Ecto neural progenitor cell (in vitro differentiated cells): ENCODE data around the gene TSPO.

Experiments used
- DNase-seq: peaks from one replicate; pipeline ENCODE4 v3.0.0-alpha.2; 2018; ENCODE audit warnings: low spot score

TSPO gene

GRCh38 chr22:43159484-43160178, 8.3 kb downstream of the TSPO start:
- DNase-seq = peak; percentile 64

GRCh38 chr22:43160497-43161126, 9.3 kb downstream of the TSPO start:
- DNase-seq = no peak

- DNase-seq = no peak
These were observed 11.2 kb downstream of the TSPO start for GRCh38 chr22:43162412-43163150.

GRCh38 chr22:43163241-43163795, 12.0 kb downstream of the TSPO start:
- no peak for DNase-seq

- no peak for DNase-seq
These were observed 13.3 kb downstream of the TSPO start for GRCh38 chr22:43164636-43165035.

- DNase-seq = no peak
These were observed 15.0 kb downstream of the TSPO start for GRCh38 chr22:43166132-43166930.

GRCh38 chr22:43167001-43167589, 15.7 kb downstream of the TSPO start:
- DNase-seq = no peak

- no peak for DNase-seq
These were observed 17.3 kb downstream of the TSPO start for GRCh38 chr22:43168471-43169309.

GRCh38 chr22:43169310-43170130, 18.2 kb downstream of the TSPO start:
- DNase-seq = no peak

- no peak for DNase-seq
These were observed 18.7 kb downstream of the TSPO start for GRCh38 chr22:43170131-43170480.

- DNase-seq = no peak
These were observed 19.7 kb downstream of the TSPO start for GRCh38 chr22:43171019-43171491.

GRCh38 chr22:43171607-43172006, 20.2 kb downstream of the TSPO start:
- no peak for DNase-seq

GRCh38 chr22:43172191-43172590, 20.8 kb downstream of the TSPO start:
- DNase-seq = no peak

- DNase-seq = no peak
These were observed 22.2 kb downstream of the TSPO start for GRCh38 chr22:43173566-43173965.

- DNase-seq = no peak
These were observed 22.8 kb downstream of the TSPO start for GRCh38 chr22:43173976-43174720.

- DNase-seq = no peak
These were observed 23.7 kb downstream of the TSPO start for GRCh38 chr22:43174941-43175531.

- DNase-seq = no peak
These were observed 24.7 kb downstream of the TSPO start for GRCh38 chr22:43176090-43176489.

GRCh38 chr22:43177479-43177878, 26.1 kb downstream of the TSPO start:
- no peak for DNase-seq
